Measurements from ENCODE around the gene TPST2.

- TF ChIP-seq YY1 (IDR thresholded peaks at IDR 0.05; ENCODE audit: insufficient read depth, insufficient read length) (no peak), SUZ12 (IDR thresholded peaks at IDR 0.05; ENCODE audit: extremely low read depth, insufficient read depth, insufficient read length) (no peak), ZNF274 (IDR thresholded peaks at IDR 0.05; ENCODE audit: low read depth, low read length) (no peak)
Observed at GRCh38 chr22:26564181-26564580, 25.8 kb downstream of the TPST2 start.
